NCI-H524 treated with DMSO at 0.1 percent for 48 hours (cell line): ENCODE results near the gene KLHDC10.
"Not testable (repeated sequence)": the region's sequence is repeated elsewhere in the genome, so short reads cannot be mapped to it uniquely, and the experiment has no call there.

ENCODE experiments used
- DNase-seq: peaks from one replicate; lab custom pipeline; 2025; lab: John Stamatoyannopoulos, UW

KLHDC10 gene

DNA sequence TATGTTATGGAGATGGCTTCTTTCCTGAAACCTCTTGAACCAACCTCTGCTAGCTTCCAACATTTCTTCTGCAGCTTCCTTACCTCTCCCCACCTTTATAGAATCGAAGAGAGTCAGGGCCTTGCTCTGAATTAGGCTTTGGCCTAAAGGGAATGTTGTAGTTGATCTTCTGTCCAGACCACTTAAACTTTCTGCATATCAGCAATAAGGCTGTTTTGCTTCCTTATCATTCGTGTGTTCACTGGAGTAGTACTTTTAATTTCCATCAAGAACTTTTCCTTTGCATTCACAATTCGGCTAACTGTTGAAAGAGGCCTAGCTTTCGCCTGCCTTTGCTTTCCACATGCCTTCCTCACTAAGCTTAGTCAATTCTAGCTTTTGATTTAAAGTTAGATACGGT, 48.0 kb downstream of the KLHDC10 start:
- DNase-seq = no peak

DNA sequence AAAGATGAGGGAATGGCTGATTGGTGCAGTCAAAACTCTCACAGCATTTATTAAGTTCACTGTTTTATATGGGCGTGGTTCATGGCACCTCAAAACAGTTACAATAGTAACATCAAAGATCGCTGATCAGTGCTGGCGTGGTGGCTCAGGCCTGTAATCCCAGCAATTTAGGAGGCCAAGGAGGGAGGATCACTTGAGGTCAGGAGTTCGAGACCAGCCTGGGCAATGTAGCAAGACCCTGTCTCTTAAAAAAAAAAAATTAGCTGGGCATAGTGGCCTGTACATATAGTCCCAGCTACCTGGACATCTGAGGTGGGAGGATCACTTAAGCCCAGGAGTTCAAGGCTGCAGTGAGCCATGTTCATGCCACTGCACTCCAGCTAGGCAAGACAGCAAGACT, 48.5 kb downstream of the KLHDC10 start:
- DNase-seq = no peak

DNA sequence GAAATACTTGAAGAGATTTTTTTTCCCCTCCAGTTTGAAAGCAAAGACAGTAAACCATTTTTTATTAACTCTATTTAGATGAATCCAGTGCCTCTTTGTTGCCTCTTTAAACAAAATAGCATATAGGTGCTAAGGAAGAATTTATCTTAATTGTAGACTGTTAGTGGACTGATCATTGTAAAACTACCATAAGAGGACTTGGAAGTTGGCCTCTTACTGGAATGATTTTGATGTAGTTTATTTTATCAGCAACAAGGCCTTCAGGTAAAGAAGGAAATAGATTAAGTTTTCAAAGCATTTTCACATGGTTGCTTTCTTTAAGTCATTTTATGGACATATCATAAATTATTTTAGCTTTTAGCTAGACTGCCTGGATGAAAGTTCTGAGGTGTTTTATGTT, 53.2 kb downstream of the KLHDC10 start:
- no peak for DNase-seq

GRCh38 chr7:130124711-130125110, 54.4 kb downstream of the KLHDC10 start:
- DNase-seq = no peak

DNA sequence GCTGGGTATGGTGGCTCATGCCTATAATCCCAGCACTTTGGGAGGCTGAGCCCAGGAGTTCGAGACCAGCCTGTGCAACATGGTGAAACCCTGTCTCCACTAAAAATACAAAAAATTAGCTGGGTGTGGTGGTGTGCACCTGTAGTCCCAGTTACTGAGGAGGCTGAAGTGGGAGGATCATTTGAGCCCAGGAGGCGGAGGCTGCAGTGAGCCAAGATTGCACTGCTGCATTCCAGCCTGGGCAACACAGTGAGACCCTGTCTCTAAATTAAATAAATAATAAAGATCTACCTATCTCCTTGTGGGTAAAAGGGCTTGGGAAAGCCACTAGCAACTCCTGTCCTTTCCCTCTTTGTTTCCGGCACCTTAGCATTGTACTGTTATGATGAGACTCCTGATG, 56.5 kb downstream of the KLHDC10 start:
- not testable (repeated sequence) for DNase-seq

DNA sequence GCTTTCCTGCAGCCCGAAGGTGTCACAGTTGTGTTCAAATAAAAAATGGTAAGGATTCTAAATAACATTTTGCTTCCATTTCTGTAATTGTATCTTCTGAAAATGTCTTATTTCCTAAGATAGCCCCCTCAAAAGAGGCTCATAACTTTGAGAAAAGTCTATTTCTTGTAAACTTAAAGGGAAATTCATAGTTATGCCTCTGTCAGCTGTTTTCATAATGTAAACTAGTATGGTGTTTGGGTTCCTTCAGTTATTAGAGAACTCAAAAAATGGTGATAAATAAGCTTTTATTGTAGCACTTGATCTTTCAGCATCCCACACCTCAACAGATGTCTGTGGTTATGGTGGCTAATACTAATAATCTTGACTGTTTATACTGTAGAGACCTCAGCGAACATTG, 57.1 kb downstream of the KLHDC10 start:
- DNase-seq = no peak

DNA sequence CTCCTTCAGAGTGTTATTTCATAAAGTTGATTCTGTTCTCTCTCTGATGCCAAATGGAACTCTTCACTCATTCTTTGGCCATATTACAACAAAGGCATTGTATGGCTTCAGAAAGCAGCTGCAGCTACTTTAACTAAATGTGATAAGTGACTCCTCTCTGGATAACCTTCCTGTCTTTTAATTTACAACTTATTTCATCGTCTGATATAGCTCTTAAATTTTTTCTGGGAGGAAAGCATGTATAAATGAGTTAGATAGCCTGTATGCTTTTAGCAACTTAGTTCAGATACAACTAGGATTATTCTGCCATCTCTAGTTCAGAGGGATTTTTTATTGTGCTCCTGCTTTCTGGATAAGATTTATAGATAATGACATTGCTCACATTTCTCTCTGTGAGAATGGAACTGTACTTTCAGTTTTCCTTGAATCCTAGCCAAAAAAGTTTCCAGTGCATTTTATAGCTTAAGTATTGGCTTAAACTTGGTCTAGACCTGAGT, 57.5 kb downstream of the KLHDC10 start:
- no peak for DNase-seq

GRCh38 chr7:130129011-130129411, 58.7 kb downstream of the KLHDC10 start:
- DNase-seq = no peak

- no peak for DNase-seq
Observed at GRCh38 chr7:130131191-130131834, 61.0 kb downstream of the KLHDC10 start.

- DNase-seq = peak; percentile 50
Observed at GRCh38 chr7:130131964-130132875, 61.9 kb downstream of the KLHDC10 start.

GRCh38 chr7:130133029-130133782, 62.9 kb downstream of the KLHDC10 start:
- no peak for DNase-seq

DNA sequence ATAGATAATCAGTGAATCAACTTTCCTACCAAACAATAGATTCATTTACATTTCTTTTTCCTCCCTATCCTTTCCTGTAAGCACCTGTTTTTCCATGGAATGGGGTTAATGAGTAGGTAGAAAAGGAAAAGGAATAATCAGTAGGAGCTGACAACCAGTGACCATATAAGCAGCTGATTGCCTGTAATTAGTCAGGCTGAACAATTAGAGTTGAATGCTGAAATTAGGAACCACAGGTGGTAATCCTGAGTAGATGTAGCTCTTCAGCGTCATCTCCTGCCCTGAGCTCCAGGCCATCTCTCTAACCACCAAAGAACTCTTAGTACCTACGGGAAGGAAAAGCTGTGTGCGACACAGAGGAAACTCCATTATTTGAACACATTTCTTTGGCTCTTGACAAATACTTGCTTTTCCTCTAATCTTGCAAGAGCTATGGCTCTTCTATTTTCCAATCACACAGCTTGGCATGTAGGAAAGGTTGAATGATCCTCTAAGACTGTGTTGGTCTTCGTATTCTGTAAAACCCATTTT, 63.8 kb downstream of the KLHDC10 start:
- DNase-seq = no peak

- no peak for DNase-seq
Observed at GRCh38 chr7:130134726-130135125, 64.4 kb downstream of the KLHDC10 start.

GRCh38 chr7:130135208-130136205, 65.2 kb downstream of the KLHDC10 start:
- no peak for DNase-seq

GRCh38 chr7:130136579-130137167, 66.3 kb downstream of the KLHDC10 start:
- DNase-seq = no peak

- no peak for DNase-seq
Observed at GRCh38 chr7:130137207-130137606, 66.9 kb downstream of the KLHDC10 start.

- DNase-seq = no peak
Observed at GRCh38 chr7:130139193-130139960, 69.0 kb downstream of the KLHDC10 start.

GRCh38 chr7:130140551-130141160, 70.3 kb downstream of the KLHDC10 start:
- DNase-seq = no peak

DNA sequence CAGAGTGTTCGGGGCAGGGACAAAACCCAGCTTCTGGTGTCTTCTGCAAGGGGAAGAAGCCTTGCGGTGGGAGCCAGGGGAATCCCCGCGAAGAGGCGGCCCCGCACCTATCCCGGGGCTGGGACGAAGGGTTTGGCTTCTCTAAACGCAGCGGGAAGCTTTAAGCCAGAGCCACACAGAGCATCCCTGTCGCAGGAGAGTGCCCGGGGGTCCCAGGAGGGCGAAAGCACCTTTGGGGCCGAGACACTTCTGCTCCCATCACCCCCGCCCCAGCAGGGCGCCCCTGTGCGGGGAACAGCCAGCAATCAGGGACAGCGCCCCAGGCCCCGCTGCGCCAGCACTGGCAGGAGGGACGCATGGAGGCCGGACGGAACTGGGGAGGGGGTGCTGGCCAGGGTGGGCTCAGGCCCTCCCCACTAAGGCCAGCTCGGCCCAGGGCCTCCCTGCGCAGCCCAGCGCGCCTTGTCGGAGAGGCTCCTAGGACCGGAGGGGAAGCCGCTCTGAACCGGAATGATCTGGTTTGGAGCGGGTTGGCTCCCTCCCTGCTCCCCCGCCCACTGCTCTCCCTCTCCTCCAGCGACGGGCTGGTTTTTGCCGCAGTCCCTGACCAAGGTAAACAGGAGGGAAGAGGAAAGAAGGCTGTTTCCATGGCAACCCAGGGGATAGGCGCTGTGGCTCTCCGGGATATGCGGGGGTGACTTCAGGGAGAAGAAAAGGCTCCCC, 71.0 kb downstream of the KLHDC10 start:
- no peak for DNase-seq
